Stimulated activated CD4-positive, alpha-beta T cell treated with anti-CD3 and anti-CD28 coated beads, TNF-alpha, amount 100 ng/mL, for 48 hours (primary cell): ENCODE data around the gene ANXA2.
"Not testable (repeated sequence)": the region's sequence is repeated elsewhere in the genome, so short reads cannot be mapped to it uniquely, and the experiment has no call there.

ENCODE experiments used
- DNase-seq, 3 donors: peaks; one replicate each; pipeline ENCODE4 v3.0.0-alpha.2; 2020; ENCODE audit warnings: low read depth in 3 of 3

Gene ANXA2

GRCh38 chr15:60410350-60410749, 12.6 kb upstream of the ANXA2 start:
- not testable (repeated sequence) for DNase-seq

- no peak for DNase-seq
Measured at GRCh38 chr15:60408463-60408981, 10.7 kb upstream of the ANXA2 start.

GRCh38 chr15:60407415-60407805, 9.6 kb upstream of the ANXA2 start:
- DNase-seq = no peak

GRCh38 chr15:60406513-60407414, 9.0 kb upstream of the ANXA2 start:
- DNase-seq = no peak

GRCh38 chr15:60405399-60405798, 7.6 kb upstream of the ANXA2 start:
- no peak for DNase-seq

- DNase-seq = not testable (repeated sequence)
Measured at GRCh38 chr15:60404351-60404750, 6.6 kb upstream of the ANXA2 start.

GRCh38 chr15:60400944-60401343, 3.2 kb upstream of the ANXA2 start:
- no peak for DNase-seq

GRCh38 chr15:60399931-60400330, 2.1 kb upstream of the ANXA2 start:
- no peak for DNase-seq

- no peak for DNase-seq
Measured at GRCh38 chr15:60399246-60399915, 1.6 kb upstream of the ANXA2 start.

GRCh38 chr15:60396958-60397771, 621 bp downstream of the ANXA2 start:
- peak in 1 of 3 donors; percentile 56 for DNase-seq

- DNase-seq = no peak
Measured at GRCh38 chr15:60396560-60396957, 1.2 kb downstream of the ANXA2 start.

- no peak for DNase-seq
Measured at GRCh38 chr15:60396100-60396499, 1.7 kb downstream of the ANXA2 start.

GRCh38 chr15:60395276-60396011, 2.3 kb downstream of the ANXA2 start:
- DNase-seq = no peak

- DNase-seq = no peak
Measured at GRCh38 chr15:60394689-60395097, 3.1 kb downstream of the ANXA2 start.

GRCh38 chr15:60392986-60393790, 4.6 kb downstream of the ANXA2 start:
- no peak for DNase-seq

- no peak for DNase-seq
Measured at GRCh38 chr15:60392601-60392985, 5.2 kb downstream of the ANXA2 start.

- DNase-seq = no peak
Measured at GRCh38 chr15:60391722-60392315, 6.0 kb downstream of the ANXA2 start.

GRCh38 chr15:60390871-60391501, 6.8 kb downstream of the ANXA2 start:
- DNase-seq = no peak

- no peak for DNase-seq
Measured at GRCh38 chr15:60390231-60390630, 7.6 kb downstream of the ANXA2 start.
